K562 (cell line): ENCODE data around the gene DRGX. TPM values are rescaled to one million over a fixed set of nuclear protein-coding genes. Genes with fewer than 3 reads are reported as not detected.

Source experiments
- ATAC-seq: fragments of 200-7000 bp; cut with Tn5 transposase; 3 replicates; pipeline ENCODE4 v1.9.1; 2020; ENCODE audit warnings: moderate library complexity
- BruUV-seq: library from RNA; stranded (reverse); fragments of 400-500 nt; replicated peaks from 2 replicates; lab custom pipeline; 2021; lab: Mats Ljungman, UMichigan
- CTCF ChIA-PET: fragments of 300-600 bp; formaldehyde crosslinking; extraction: SDS; loops from one replicate; lab custom pipeline; 2021; ENCODE audit warnings: low intra/inter-chr PET ratio; lab: Yijun Ruan, JAX
- POLR2A ChIA-PET: fragments of 300-600, 350-650 bp; sonication (Branson Sonifier 250); formaldehyde crosslinking; extraction: SDS; loops from one replicate; lab custom pipeline; 2021; ENCODE audit warnings: antibody characterized with exemption, inconsistent platforms; lab: Yijun Ruan, JAX
- DNase-seq, 4 experiments: peaks; one replicate each; pipeline versions ENCODE4 v3.0.0 to v3.0.0-alpha.2; 2011 to 2018; ENCODE audit warnings: low spot score in 3 of 4, mixed read lengths in 3 of 4; ENCODE audit errors: extremely low read depth in 1 of 4
- FAIRE-seq: peaks from 2 replicates; lab custom pipeline; 2011; peaks lifted over from hg19 to GRCh38; lab: Jason Lieb, UNC
- H2AFZ ChIP-seq: 2 replicates; pipeline ENCODE4 v1.6.0; 2011; ENCODE audit warnings: low read depth, low read length, control low read depth, inconsistent platforms
- H3K27ac ChIP-seq: fragments of 200-600 bp; 3 replicates; pipeline ENCODE4 v1.8.0; 2011; ENCODE audit warnings: low read depth, mild to moderate bottlenecking, control low read depth, inconsistent platforms, low read length, moderate library complexity, mixed read lengths; ENCODE audit errors: extremely low read depth
- H3K27me3 ChIP-seq, 2 experiments: fragments of 300-600 bp in 1 of 2; 2 replicates in 1 of 2; 3 replicates in 1 of 2; pipeline versions ENCODE4 v1.6.0 to v1.8.0; 2011; ENCODE audit warnings: inconsistent platforms in 2 of 2, low read length in 2 of 2, mild to moderate bottlenecking in 1 of 2, mixed read lengths in 1 of 2, moderate library complexity in 1 of 2; ENCODE audit not compliant: control insufficient read depth in 2 of 2, insufficient read depth in 2 of 2
- H3K36me3 ChIP-seq: fragments of 300-600 bp; 3 replicates; pipeline ENCODE4 v1.8.0; 2011; ENCODE audit warnings: mild to moderate bottlenecking, low read length, inconsistent platforms; ENCODE audit not compliant: control insufficient read depth, insufficient read depth
- H3K4me1 ChIP-seq, 2 experiments: fragments of 200-600 bp in 1 of 2; replicated peaks in 1 of 2; 2 replicates in 1 of 2; 3 replicates in 1 of 2; pipeline versions ENCODE4 v1.5.1 to v1.8.0; 2011; ENCODE audit warnings: inconsistent platforms in 2 of 2, low read length in 2 of 2, mild to moderate bottlenecking in 1 of 2, mixed read lengths in 1 of 2, moderate library complexity in 1 of 2; ENCODE audit not compliant: control insufficient read depth in 2 of 2, insufficient read depth in 2 of 2
- H3K4me2 ChIP-seq: 2 replicates; pipeline ENCODE4 v1.6.1; 2011; ENCODE audit warnings: low read length, control low read depth, inconsistent platforms, mixed read lengths; ENCODE audit not compliant: insufficient read depth
- H3K4me3 ChIP-seq: fragments of 200-600 bp; sonication (generic), shearing (Covaris generic); 2 replicates; pipeline ENCODE4 v1.5.1; 2016; ENCODE audit warnings: control low read depth, inconsistent platforms
- H3K79me2 ChIP-seq: fragments of 200-600 bp; 3 replicates; pipeline ENCODE4 v1.8.0; 2011; ENCODE audit warnings: low read length, inconsistent platforms; ENCODE audit not compliant: control insufficient read depth, insufficient read depth
- H3K9ac ChIP-seq, 2 experiments: 2 replicates each; pipeline versions ENCODE4 v1.6.0 to v1.6.1; 2011; ENCODE audit warnings: low read depth in 2 of 2, low read length in 2 of 2, control low read depth in 1 of 2, inconsistent platforms in 1 of 2, mild to moderate bottlenecking in 1 of 2, mixed read lengths in 1 of 2; ENCODE audit not compliant: insufficient read depth in 1 of 2
- H3K9me1 ChIP-seq: one replicate; pipeline ENCODE4 v1.6.0; 2011; ENCODE audit warnings: inconsistent platforms, mild to moderate bottlenecking, low read length, moderate library complexity; ENCODE audit not compliant: control insufficient read depth, insufficient read depth
- H3K9me3 ChIP-seq: replicated peaks from 2 replicates; pipeline ENCODE4 v1.5.1; 2011; ENCODE audit warnings: low read depth, low read length, inconsistent platforms; ENCODE audit not compliant: control insufficient read depth, insufficient read depth
- H4K20me1 ChIP-seq: replicated peaks from 2 replicates; pipeline ENCODE4 v1.6.1; 2011; ENCODE audit warnings: low read length, inconsistent platforms, mixed read lengths; ENCODE audit not compliant: control insufficient read depth, insufficient read depth
- FOS ChIP-seq: IDR thresholded peaks from 3 replicates; pipeline ENCODE4 v1.6.1; 2011; ENCODE audit not compliant: insufficient read length; ENCODE audit errors: extremely low read depth
- KAT8 ChIP-seq: fragments of 450-650 bp; IDR thresholded peaks from 2 replicates; pipeline ENCODE4 v1.6.1; 2016; ENCODE audit warnings: low read depth, mild to moderate bottlenecking
- SMAD2 ChIP-seq: fragments of 150-350 bp; IDR thresholded peaks from 2 replicates; pipeline ENCODE4 v1.6.1; 2014; ENCODE audit warnings: low read depth, mild to moderate bottlenecking, low read length
- ZFP30 ChIP-seq: fragments of 250-450 bp; sonication (Bioruptor Pico); IDR thresholded peaks from 2 replicates; pipeline ENCODE4 v1.8.0; 2022; ENCODE audit warnings: moderate library complexity, mild to moderate bottlenecking, inconsistent platforms, borderline replicate concordance
- ZNF830 ChIP-seq: fragments of 250-450 bp; sonication (Bioruptor Pico); IDR thresholded peaks from 2 replicates; pipeline ENCODE4 v1.5.0; 2021; ENCODE audit warnings: mild to moderate bottlenecking
- WGBS: fragments of 100-300 bp; shearing (Covaris generic); methylation state at CpG from one replicate; pipeline ENCODE4 v1.1.6; 2016; ENCODE audit warnings: low coverage, mixed read lengths; ENCODE audit not compliant: insufficient coverage; ENCODE audit errors: missing lambda C conversion rate; 5-methylcytosine and 5-hydroxymethylcytosine counted together
- in situ Hi-C: fragments of 300-500 bp; cut with MboI; formaldehyde crosslinking; loops from 4 replicates; pipeline ENCODE4 v1.15.0; 2018; ENCODE audit warnings: inconsistent platforms, mixed read lengths
- intact Hi-C: fragments of 100-400 bp; cut with micrococcal nuclease; formaldehyde crosslinking; loops from 2 replicates; pipeline ENCODE4 v1.14.2; 2022
- polyA plus RNA-seq, 8 experiments: library from polyadenylated mRNA; depleted of rRNA in 4 of 8; stranded (reverse) in 5 of 8; unstranded in 3 of 8; fragments of >200 nt; fragmentation: Nextera tagmentation in 2 of 8; fragmentation: Illumina TruSeq in 1 of 8; extraction: Ambion mirVana in 2 of 8; extraction: Trizol in 1 of 8; gene quantifications; 2 replicates each; pipeline versions ENCODE4 v1.2.1 to v1.2.3, GENCODE V29; 2011 to 2014; ENCODE audit warnings: inconsistent platforms in 1 of 8, missing spikeins in 1 of 8
- total RNA-seq, 7 experiments: library from RNA; depleted of rRNA in 6 of 7; stranded (reverse); fragments of >200 nt in 6 of 7; fragmentation: Illumina TruSeq in 2 of 7; extraction: Trizol in 2 of 7; gene quantifications; 2 replicates each; pipeline versions ENCODE4 v1.2.1 to v1.2.3, GENCODE V29; 2011 to 2021; ENCODE audit warnings: low replicate concordance in 1 of 7
- TF ChIP-seq, protein P1 (sequence below), 2 experiments: fragments of 450-650 bp; conservative IDR thresholded peaks; 2 replicates each; pipeline ENCODE4 v1.6.1; 2017; ENCODE audit warnings: mild to moderate bottlenecking in 2 of 2, moderate library complexity in 2 of 2
- TF ChIP-seq, protein P2 (sequence below), 2 experiments: IDR thresholded peaks in 1 of 2; conservative IDR thresholded peaks in 1 of 2; 2 replicates each; pipeline ENCODE4 v1.6.1; 2016; ENCODE audit warnings: low read depth in 2 of 2, mild to moderate bottlenecking in 1 of 2, missing compliant biosample characterization in 1 of 2, missing genetic modification characterization in 1 of 2, moderate library complexity in 1 of 2

The DRGX gene
- total and polyA plus RNA-seq, 9 of the 15 experiments (the other 6 are each of a cell fraction or from before 2014, with no cell fraction given), result not detected

DNA sequence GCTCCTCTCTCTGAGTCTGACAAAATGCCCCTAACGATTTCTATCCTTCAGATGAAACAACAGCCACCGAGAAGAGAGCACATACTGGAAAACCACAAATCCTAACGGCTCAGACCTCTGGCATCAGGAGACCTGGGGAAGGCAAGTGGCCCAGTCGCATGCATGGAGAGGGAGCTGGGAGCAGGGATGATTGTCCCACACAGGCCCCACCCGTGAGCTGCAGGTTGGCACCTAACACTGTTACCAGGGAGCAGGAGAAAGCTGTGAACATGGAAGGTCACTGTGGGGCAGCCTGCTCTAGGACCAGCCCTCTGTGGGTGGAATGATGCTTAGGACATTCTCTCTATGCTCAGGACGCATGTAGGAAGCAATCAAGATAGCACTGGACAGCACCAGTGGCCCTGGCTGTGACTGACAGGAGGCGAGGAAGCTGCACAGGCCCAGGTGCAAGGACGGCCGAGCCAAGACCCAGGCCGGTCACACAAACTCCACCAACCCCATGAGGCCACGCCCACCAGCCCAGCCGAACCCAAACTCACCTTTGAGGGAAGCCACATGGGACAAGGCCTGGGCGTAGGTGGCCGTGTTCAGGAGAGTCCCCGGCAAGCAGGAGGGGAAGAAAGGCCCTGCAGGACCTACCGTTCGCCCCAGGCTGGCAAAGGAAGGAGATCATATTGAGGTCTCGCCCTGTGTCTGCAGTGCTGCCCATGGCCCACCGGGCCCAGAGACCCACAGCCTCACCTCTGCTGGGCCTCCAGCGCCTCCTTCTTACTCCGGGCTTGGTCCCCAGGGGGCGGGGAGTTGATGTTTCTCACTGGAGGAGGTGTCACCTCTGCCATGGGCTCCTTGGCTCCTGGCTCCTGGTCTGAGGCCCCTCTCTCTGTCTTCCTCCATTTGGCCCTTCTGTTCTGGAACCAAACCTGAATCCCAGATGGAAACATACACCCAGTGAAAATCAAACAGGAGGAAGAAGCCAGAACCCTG, 9.7 kb downstream of the DRGX start:
- H3K79me2 ChIP-seq, result no peaks in the 10 kb centered on the region
- peaks cover 39 to 84% of the 10 kb centered on the region in 2 experiments for H3K27me3 ChIP-seq
- no peak for FAIRE-seq
- intact Hi-C loops (no loop called here), in situ Hi-C loops (no loop called here)
- peak; percentile 23; the same call in 2 of the 3 replicates for ATAC-seq
- no peak overlapping the region for H3K4me3 ChIP-seq
- no peak overlapping the region for H3K9ac ChIP-seq
- no peak overlapping the region for H3K4me2 ChIP-seq
- CTCF ChIA-PET, result no interaction called here
- H2AFZ ChIP-seq, result no peak overlapping the region
- no peak overlapping the region for H3K27ac ChIP-seq
- H3K9me1 ChIP-seq, result no peaks in the 10 kb centered on the region
- POLR2A ChIA-PET, result interaction anchor here (0.6 kb wide), 3 partner anchors 61 to 509 kb away, joined by 3 to 5 read pairs (median 3); no protein-coding TSS in a partner anchor
- H4K20me1 ChIP-seq, result no peaks in the 10 kb centered on the region
- no peaks in the 10 kb centered on the region for H3K9me3 ChIP-seq
- peaks cover 0 to 5% of the 10 kb centered on the region in 2 experiments; a peak in 1 of 5 replicates for H3K4me1 ChIP-seq
- WGBS, result 4% methylated on average over 22 of the region's 22 CpGs
- no TSS peak for BruUV-seq
- no peaks in the 10 kb centered on the region for H3K36me3 ChIP-seq
- DNase-seq, result no peak
- TF ChIP-seq, protein P1, sequence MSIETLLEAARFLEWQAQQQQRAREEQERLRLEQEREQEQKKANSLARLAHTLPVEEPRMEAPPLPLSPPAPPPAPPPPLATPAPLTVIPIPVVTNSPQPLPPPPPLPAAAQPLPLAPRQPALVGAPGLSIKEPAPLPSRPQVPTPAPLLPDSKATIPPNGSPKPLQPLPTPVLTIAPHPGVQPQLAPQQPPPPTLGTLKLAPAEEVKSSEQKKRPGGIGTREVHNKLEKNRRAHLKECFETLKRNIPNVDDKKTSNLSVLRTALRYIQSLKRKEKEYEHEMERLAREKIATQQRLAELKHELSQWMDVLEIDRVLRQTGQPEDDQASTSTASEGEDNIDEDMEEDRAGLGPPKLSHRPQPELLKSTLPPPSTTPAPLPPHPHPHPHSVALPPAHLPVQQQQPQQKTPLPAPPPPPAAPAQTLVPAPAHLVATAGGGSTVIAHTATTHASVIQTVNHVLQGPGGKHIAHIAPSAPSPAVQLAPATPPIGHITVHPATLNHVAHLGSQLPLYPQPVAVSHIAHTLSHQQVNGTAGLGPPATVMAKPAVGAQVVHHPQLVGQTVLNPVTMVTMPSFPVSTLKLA (conservative IDR thresholded peaks at IDR 0.05), result no peak
- TF ChIP-seq ZFP30, result no peak
- TF ChIP-seq KAT8, result no peak
- TF ChIP-seq, protein P2, sequence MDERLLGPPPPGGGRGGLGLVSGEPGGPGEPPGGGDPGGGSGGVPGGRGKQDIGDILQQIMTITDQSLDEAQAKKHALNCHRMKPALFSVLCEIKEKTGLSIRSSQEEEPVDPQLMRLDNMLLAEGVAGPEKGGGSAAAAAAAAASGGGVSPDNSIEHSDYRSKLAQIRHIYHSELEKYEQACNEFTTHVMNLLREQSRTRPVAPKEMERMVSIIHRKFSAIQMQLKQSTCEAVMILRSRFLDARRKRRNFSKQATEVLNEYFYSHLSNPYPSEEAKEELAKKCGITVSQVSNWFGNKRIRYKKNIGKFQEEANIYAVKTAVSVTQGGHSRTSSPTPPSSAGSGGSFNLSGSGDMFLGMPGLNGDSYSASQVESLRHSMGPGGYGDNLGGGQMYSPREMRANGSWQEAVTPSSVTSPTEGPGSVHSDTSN (CRISPR knock-in tag; IDR thresholded peaks at IDR 0.05; ENCODE audit: low read depth), result 0 out of 2 replicates have a peak, but pooled peaks have one; percentile 21
- TF ChIP-seq, protein P2 (tag; conservative IDR thresholded peaks at IDR 0.05; ENCODE audit: low read depth), result no peak
- TF ChIP-seq ZNF830, result no peak
- TF ChIP-seq FOS, result no peak
- no peak for TF ChIP-seq SMAD2
